ENCODE results near the gene VPS13C. TPM values are rescaled to one million over a fixed set of nuclear protein-coding genes. Genes with fewer than 3 reads are reported as not detected.

The VPS13C gene
- polyA plus RNA-seq, 3 donors, result 12.0 to 32.2 (median 18.4) TPM

- 60% methylated on average over 1 of the region's 1 CpG for WGBS (ENCODE audit: insufficient coverage)
- H3K4me1 Mint-ChIP-seq, result peaks cover 13% of the 10 kb centered on the region
- TF ChIP-seq, protein P1, sequence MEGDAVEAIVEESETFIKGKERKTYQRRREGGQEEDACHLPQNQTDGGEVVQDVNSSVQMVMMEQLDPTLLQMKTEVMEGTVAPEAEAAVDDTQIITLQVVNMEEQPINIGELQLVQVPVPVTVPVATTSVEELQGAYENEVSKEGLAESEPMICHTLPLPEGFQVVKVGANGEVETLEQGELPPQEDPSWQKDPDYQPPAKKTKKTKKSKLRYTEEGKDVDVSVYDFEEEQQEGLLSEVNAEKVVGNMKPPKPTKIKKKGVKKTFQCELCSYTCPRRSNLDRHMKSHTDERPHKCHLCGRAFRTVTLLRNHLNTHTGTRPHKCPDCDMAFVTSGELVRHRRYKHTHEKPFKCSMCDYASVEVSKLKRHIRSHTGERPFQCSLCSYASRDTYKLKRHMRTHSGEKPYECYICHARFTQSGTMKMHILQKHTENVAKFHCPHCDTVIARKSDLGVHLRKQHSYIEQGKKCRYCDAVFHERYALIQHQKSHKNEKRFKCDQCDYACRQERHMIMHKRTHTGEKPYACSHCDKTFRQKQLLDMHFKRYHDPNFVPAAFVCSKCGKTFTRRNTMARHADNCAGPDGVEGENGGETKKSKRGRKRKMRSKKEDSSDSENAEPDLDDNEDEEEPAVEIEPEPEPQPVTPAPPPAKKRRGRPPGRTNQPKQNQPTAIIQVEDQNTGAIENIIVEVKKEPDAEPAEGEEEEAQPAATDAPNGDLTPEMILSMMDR (IDR thresholded peaks at IDR 0.05), result no peak
- no peak overlapping the region for H3K27ac Mint-ChIP-seq
- Histone ChIP-seq H3K27ac (ENCODE audit: low read depth in 1 of 2, low read length in 2 of 2) (peak overlapping the region in 1 of 2 donors; percentile 39), H3K27me3 (ENCODE audit: control insufficient read depth in 2 of 2, insufficient read depth in 2 of 2, low read length in 2 of 2) (no peaks in the 10 kb centered on the region), H3K4me1 (ENCODE audit: control insufficient read depth in 1 of 2, insufficient read depth in 2 of 2, low read length in 2 of 2) (no peaks in the 10 kb centered on the region), H3K9me3 (replicated peaks in 1 of 2; ENCODE audit: control insufficient read depth in 1 of 2, insufficient read depth in 1 of 2, low read length in 2 of 2) (no peaks in the 10 kb centered on the region), H2AFZ (ENCODE audit: insufficient read depth, low read depth, low read length, poor library complexity, severe bottlenecking) (no peak overlapping the region), H3K9ac (ENCODE audit: insufficient read depth, low read length, poor library complexity, severe bottlenecking) (no peak overlapping the region), H3K4me2 (replicated peaks; ENCODE audit: extremely low read depth, low read length, poor library complexity, severe bottlenecking) (no peak overlapping the region), H3K36me3 (replicated peaks in 1 of 2; ENCODE audit: control insufficient read depth in 1 of 2, insufficient read depth in 2 of 2, low read length in 2 of 2) (peaks cover 81 to 99% of the 10 kb centered on the region in 2 donors), H3K4me3 (replicated peaks in 1 of 3; ENCODE audit: low read depth in 2 of 3, low read length in 3 of 3) (no peak overlapping the region), H3K79me2 (ENCODE audit: insufficient read depth, low read length) (no peaks in the 10 kb centered on the region), H4K20me1 (ENCODE audit: insufficient read depth, low read length) (peaks cover 3% of the 10 kb centered on the region)
- no peaks in the 10 kb centered on the region for H3K27me3 Mint-ChIP-seq (ENCODE audit: low read depth in 3 of 3)
- no peak overlapping the region for H3K4me3 Mint-ChIP-seq
- intact Hi-C loops (cut with micrococcal nuclease), result no loop called here
- H3K36me3 Mint-ChIP-seq, result peaks cover 58 to 72% of the 10 kb centered on the region in 2 donors
- H3K9me3 Mint-ChIP-seq, result no peaks in the 10 kb centered on the region
- no peak for DNase-seq
Measured at GRCh38 chr15:61974759-61975158, 85.5 kb downstream of the VPS13C start.

- no peak overlapping the region for H3K27ac Mint-ChIP-seq
- H3K36me3 Mint-ChIP-seq, result peaks cover 52 to 68% of the 10 kb centered on the region in 2 donors
- Histone ChIP-seq H3K4me3 (replicated peaks in 1 of 3; ENCODE audit: low read depth in 2 of 3, low read length in 3 of 3) (no peak overlapping the region), H4K20me1 (ENCODE audit: insufficient read depth, low read length) (no peaks in the 10 kb centered on the region), H3K9ac (ENCODE audit: insufficient read depth, low read length, poor library complexity, severe bottlenecking) (no peak overlapping the region), H2AFZ (ENCODE audit: insufficient read depth, low read depth, low read length, poor library complexity, severe bottlenecking) (no peak overlapping the region), H3K79me2 (ENCODE audit: insufficient read depth, low read length) (no peaks in the 10 kb centered on the region), H3K27me3 (ENCODE audit: control insufficient read depth in 2 of 2, insufficient read depth in 2 of 2, low read length in 2 of 2) (no peaks in the 10 kb centered on the region), H3K9me3 (replicated peaks in 1 of 2; ENCODE audit: control insufficient read depth in 1 of 2, insufficient read depth in 1 of 2, low read length in 2 of 2) (no peaks in the 10 kb centered on the region), H3K36me3 (replicated peaks in 1 of 2; ENCODE audit: control insufficient read depth in 1 of 2, insufficient read depth in 2 of 2, low read length in 2 of 2) (peaks cover 80 to 99% of the 10 kb centered on the region in 2 donors), H3K4me1 (ENCODE audit: control insufficient read depth in 1 of 2, insufficient read depth in 2 of 2, low read length in 2 of 2) (no peaks in the 10 kb centered on the region), H3K4me2 (replicated peaks; ENCODE audit: extremely low read depth, low read length, poor library complexity, severe bottlenecking) (no peak overlapping the region), H3K27ac (ENCODE audit: low read depth in 1 of 2, low read length in 2 of 2) (peak overlapping the region in 1 of 2 donors; percentile 39)
- peaks cover 13% of the 10 kb centered on the region for H3K4me1 Mint-ChIP-seq
- WGBS (ENCODE audit: insufficient coverage), result no CpG with 5 or more reads among the region's 1 CpG
- DNase-seq, result no peak
- H3K4me3 Mint-ChIP-seq, result no peak overlapping the region
- intact Hi-C loops (cut with micrococcal nuclease), result no loop called here
- no peaks in the 10 kb centered on the region for H3K9me3 Mint-ChIP-seq
- TF ChIP-seq, protein P1 (IDR thresholded peaks at IDR 0.05), result no peak
- H3K27me3 Mint-ChIP-seq (ENCODE audit: low read depth in 3 of 3), result no peaks in the 10 kb centered on the region
Measured at GRCh38 chr15:61974118-61974517, 86.1 kb downstream of the VPS13C start.

Measured in CD14-positive monocyte (primary cell).